GM19468 (cell line): ENCODE data around the gene FCN1.

Source experiments
- ATAC-seq: cut with Tn5 transposase; IDR thresholded peaks from one replicate; pipeline ENCODE4 v1.9.1; 2021; ENCODE audit warnings: mild to moderate bottlenecking, moderate library complexity, moderate number of reproducible peaks; ENCODE audit not compliant: unreplicated experiment; ENCODE audit errors: extremely low read depth

The FCN1 gene

DNA sequence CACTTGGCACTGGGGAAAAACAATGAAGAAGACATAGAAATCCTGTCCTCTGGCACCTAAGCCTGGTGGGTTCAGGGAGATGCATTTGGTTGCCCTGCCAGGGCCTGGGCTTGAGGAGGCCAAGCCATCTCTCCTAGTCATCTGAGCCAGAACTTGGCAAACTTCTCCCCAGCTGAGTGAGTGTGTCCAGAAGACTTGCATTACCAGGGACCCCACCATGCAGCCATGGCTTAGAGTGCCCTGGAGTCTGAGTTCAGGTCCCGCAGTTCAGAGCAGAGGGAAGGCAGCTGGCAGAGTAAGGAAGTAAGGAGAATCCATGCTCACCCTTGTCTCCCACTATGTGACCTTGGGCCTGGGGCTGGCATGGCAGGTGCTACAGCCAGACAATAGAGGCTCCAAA lies 37.4 kb upstream of the FCN1 start:
- ATAC-seq = no peak

DNA sequence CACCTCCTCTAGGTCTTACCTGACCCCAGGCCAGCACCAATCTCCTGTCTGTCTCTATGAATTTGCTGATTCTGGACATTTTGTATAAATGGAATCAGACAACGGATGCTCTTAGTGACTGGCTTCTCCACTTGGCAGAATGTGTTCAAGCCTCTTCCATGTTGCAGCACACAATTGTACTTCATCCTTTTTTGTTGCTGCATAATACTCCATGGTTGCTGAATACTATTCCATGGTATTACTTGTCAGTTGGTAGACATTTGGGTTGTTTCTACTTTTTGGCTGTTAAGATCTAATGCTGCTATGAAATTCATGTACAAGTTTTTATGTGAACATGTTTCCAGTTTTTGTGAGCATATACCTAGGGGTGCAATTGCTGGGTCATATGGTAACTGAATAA lies 34.3 kb upstream of the FCN1 start:
- ATAC-seq = no peak

DNA sequence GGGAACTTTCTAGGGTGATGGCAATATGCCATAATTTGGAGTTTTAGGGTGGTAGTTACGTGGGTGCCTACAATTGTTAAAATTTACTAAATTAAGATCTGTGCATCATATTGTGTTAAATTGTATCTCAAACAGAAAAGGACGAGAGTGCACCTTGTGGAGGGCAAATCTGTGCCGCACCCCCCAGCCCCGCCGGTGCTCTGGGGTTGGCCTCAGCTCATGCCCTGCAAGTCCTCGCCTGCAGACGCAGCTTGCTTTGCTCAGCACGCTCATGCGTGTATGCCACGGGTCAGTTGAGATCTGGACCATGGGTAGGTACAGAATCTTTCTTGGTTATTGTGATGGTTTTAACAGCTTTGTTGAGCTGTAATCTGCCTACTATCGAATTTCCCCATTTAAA lies 33.7 kb upstream of the FCN1 start:
- ATAC-seq = no peak

DNA sequence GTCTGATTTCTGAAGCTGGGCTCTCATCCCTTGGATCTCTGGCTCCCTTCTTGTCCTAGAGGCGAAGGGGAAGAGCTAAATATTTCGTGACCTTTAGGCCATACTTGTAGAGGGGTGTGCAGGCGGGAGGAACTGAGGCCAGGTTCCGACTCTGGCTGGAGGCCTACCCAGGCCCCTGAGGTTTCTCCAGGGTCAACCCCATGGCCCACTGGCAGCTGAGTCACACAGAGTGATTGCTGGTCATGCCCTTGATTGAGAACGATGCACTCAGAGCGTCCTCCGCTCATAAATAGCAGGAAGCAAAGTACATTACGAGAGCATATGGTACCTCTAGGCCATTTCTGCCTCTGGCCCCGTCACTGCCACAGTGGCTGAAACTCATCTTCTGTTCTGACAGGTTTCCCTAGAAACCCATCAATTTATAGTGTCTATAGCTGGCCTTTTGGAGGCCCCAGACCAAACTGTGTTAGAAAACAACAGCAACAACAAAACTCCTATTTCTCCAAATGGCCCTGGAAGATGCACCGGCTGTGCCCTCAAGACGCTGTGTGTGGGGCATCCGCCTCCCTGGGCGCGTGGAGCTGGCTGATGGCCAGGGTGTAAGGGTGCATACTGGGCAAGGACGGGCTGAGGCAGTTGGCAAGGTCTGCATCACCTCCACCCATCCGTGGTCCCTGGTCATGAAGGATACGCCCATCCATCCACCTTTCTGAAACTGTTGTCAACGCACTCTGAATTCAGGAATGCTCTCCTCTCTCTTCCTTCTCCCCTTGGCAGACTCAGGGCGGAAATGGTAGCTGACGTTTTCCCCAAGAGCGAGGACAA lies 32.9 kb upstream of the FCN1 start:
- no peak for ATAC-seq

DNA sequence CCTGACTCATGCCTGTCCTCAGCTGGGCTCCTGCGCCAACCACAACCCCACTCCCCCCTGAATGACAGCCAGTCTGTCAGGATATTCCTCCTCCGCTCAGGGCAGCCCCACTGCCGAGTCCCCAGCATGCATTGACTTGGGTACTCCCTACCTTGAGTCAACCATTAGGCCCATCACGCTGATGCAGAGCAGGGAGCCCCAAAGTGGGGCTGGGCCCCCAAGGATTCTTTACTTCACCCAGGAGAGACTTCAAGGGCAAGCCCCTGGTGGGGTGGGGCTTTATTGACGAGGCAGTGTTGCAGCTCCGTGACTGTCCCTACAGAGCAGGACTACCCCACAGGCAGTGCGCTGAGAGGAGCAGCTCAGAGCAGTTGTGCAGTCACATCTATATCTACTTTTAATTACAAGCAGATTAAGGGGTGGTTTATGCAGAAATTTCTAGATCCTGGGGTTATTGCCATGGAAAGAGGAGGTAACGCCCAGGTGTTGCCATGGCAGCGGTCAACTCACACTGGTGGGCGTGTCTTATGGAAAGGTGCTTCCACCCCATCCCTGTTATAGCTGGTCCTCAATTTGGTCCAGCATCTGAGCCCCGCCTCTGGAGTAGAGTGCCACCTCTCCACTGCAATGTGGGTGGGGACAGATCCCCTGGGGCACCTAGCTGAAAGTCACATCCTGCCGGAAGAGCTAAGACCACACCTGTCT lies 32.1 kb upstream of the FCN1 start:
- ATAC-seq = no peak

DNA sequence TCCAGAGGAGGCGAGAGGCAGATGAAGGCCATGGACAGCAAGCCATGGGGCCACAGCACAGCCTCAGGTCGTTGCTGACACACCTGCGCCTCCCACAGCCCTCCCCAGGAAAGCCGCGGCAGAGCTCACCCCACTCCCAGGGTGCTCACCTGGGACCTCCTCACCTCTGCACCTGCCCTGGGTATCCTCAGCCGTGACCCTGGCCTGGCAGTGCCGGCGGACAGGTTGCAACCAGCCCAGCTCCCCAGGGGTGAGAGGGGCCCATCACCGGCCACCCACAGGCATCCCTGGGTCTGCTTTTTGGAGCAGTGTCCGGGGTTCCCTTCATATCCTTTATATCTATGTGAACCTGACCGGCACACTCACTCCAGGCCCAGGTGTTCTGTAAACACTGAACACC lies 30.4 kb upstream of the FCN1 start:
- no peak for ATAC-seq

DNA sequence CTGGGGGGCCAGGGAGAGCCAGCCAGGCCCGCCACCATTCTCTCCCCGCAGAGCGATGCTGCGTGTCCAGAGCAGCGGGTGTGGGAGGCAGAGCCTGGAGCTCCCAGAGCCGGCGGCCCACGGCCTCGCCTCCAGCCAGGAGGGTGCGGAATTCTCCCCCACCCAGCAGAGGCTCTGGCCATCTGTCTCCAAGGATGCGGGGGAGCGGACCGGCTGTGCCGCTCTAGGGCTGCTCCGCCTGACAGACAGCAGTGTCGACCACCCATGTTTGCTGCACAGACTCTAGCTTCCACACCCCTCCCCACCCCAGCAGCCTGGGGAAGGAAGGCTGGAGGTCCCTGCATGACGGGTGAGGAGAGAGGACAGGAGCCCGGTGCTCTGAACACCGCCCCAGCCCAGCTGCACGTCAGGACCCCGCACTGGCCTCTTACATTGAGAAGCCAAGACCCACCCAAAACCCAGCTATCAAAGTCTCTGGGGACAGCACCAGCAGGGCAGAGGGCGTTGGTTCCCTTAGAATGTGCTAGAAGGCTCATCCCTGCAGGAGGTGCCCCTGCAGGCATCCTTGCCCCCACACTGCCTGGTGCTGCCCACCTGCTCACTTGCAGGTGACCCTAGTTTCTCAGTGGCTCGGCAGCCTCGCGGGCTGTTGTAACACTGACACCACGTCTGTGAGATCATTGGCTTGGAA lies 29.7 kb upstream of the FCN1 start:
- ATAC-seq = no peak

DNA sequence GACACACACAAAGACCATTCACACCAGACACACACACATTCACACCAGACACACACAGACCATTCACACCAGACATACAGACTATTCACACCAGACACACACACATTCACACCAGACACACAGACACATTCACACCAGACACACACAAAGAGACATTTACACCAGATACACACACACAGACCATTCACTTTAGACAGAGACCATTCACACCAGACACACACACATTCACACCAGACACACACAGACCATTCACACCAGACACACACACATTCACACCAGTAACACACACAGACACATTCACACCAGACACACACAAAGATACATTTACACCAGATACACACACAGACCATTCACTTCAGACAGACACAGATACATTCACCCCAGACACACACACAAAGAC lies 29.0 kb upstream of the FCN1 start:
- ATAC-seq = no peak

DNA sequence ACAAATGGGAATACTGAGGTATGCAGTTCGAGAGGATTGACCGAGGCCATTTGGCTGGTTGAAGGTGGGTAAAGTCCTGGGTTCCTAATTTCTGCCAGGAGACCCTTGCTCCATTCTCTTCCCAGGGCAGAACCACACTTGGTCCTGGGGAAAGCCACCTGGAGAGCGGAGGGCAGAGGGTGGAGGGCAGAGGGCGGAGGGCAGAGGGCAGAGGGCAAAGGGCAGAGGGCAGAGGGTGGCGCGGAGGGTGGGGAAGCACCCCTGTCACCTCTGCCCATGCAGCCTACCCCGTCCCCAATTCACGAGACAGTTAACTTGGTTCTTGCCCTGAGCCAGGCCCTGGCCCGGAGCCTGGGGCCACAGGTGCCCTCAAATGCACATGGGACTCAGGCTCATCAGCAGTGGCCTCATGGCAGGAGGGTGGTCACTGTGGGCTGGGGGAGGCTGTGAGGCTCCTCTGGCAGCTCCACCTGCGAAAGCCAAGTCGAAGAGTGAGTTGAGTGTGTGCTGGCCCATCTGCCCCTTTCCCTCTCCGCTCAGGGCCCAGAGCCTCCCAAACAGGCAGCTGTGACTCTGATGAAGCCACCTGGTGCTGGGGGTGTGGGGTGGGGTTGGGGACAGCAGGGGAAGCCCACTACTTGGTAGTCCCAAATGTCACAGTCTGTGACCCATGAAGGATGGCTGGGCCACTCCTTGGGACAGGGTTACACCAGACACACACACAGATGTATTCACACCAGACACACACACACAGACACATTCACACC lies 28.0 kb upstream of the FCN1 start:
- ATAC-seq = no peak

DNA sequence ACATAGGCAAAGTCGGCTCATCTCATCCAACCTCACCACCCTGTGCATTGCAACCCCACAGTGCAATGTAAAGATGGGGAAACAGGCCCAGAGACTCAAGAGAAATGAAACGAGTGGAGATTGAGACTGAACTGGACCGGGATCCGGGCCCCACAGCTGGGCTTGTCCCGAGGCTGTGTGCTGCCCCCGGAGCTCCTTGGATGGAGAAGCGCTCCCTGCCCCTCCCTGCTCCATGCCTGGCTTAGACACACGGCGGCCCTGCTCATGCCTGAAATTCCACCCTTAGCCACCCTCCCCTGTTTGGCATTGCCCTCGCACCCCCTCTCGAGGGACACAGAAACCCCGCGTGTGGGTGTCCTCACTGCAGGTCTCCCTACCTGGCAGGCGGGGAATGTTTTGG lies 27.2 kb upstream of the FCN1 start:
- no peak for ATAC-seq

DNA sequence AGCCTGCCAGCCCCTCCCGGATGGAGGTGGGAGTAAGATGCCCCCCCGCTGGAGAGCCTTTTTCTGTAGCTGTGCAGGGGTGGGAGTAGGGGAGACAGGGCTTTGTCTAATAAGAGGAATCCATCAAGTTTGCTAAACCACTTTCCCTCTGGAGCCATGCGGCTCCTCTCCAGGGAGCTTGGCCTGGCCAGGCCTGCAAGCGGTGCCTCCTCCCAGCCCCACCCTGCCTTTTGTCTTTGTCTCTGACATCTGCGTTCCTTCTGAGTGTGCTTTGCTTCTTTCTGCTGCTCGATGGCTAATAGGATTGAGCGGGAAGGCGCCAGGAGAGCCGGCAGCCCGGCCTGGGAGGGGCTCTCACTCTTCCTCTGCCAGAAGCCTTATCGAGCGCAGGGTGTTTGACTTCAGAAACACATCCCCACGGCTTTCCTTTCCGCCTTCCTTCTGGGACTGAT lies 26.7 kb upstream of the FCN1 start:
- ATAC-seq = no peak

DNA sequence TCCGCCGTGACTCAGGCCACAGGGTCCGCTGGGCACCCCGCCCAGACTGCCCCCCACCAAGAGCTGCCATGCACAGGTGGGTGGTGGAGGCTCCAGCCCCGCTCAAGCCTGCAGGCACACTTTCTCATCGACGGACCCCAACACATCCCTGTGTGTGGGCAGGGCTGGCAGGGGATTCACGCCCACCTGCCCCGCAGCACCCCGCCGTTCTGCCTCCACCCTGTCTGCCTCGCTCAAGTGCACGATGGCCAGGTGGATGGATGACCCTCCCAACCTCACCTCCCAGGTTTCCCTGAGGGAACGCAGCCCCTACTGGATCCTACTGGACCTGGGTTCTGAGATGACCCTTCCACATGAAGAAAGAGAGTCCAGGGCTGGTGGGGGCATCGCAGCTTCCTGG lies 26.1 kb upstream of the FCN1 start:
- ATAC-seq = no peak

DNA sequence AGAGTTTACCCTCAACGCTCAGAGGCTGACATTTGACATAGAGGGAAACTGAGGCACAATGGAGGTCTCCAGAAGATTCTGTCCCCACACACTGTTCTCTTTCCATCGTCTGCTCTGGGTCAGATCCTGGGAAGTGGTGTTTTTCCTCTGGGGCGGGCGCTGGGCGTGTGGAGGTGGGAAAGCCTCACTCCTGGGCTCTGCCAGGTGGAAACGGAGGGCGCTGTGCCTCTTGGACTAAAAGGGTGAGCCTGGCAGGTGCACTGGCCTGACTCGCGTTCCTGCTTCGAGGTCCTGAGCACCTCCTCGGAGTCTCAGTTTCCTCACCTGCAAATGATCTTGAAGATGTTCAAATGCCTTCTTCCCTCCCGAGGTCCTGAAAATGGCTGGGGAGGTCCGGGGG lies 25.7 kb upstream of the FCN1 start:
- no peak for ATAC-seq

DNA sequence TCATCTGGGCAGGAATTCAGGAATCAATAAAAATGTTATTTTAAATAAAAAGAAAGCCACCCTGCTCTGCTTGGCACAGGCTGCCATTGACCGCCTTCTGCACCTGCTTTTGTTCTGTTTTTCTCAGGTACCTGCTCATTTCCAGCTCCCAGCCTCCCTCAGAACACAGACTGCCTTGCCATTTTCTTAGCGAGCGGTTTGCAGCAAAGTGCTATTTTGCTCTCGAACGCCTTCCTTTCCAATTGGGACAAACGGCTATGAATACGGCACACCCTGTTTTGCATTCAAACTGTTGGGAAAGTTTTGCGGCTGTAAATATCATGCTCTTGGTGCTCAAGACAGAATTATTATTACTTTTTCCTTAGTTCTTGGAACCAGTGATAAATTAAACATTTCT lies 25.1 kb upstream of the FCN1 start:
- no peak for ATAC-seq

DNA sequence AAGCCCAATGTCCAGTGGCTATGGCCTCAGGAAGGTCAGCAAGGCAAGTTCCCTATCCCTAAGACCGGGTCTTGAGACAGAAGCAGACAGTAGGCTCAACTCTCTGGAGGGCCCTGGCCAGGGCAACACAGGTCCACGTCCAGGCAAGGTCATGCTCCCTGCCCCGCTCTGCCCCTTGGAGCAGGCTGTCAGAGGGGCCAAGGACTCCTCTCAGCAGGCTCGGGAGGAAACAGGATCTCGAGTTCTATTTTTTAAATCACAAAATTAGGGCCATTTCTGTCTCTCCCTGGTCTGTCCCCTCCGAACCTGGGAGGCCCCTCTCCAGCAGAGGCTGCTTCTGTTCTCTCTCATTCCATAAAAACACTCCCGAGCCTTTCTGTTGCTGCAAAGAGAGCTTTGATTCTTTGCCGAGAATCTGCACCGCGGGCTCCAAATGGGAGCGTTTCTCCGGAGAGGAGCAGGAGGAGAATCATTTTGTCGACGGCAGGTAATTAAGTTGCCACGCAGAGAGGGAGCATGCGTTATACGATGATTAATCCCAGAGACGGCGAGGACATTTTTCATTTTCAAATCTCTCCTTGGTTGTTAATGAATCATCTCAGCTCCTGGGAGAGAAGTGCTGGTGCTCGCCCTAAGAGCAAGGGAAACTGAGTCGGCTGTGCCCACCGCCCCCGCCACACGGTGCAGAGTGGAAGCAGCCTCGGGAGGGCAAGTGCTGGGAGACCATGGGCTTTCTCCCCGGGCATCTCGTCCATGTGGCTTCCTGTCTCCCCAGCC lies 24.5 kb upstream of the FCN1 start:
- no peak for ATAC-seq

DNA sequence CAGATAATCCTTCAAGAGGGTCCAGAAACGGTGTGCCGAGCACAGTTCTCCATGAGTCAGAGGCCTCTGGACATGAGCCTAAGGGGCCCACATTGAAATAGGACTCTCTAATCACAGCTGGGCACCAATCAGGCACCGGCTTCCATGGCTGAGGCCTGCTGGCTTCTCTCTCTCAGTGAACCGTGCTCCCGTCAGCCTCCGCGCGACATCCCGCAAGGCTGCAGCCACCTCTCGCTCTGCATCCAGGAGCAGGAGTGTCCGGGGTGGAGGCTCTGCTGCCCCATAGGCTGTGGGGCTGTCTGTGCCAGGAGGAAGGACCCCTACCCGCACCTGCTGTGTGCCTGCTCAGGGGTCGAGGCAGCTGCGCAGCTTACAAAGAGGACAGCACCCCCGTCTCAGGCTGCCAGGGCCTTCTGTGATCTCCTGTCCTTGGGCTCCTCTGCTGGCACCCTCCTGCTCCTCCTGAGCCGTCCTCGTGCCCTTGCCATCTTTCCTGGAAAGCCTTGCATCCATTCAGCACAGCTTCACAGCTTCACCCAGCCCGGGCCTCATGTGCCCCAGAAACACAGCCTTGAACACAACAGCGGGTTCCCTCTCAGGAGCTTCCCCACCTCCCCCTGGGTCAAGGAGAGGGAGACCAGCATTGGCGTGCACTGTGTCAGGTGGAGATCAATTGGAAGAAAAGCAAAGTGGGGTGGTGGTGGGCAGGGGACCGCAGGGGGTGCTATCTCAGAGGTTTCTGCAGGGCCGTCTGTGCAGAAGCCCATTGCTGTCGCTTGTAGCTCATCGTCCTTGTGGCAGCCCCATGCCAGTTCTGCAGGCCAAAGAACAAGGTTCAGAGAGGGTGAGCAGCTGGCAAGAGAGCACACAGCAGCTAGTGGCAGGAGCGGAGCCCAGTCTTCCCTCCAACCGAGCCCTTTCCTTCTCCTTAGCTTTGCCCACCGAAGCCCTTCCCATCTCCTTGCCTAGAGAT lies 22.8 kb upstream of the FCN1 start:
- ATAC-seq = no peak

DNA sequence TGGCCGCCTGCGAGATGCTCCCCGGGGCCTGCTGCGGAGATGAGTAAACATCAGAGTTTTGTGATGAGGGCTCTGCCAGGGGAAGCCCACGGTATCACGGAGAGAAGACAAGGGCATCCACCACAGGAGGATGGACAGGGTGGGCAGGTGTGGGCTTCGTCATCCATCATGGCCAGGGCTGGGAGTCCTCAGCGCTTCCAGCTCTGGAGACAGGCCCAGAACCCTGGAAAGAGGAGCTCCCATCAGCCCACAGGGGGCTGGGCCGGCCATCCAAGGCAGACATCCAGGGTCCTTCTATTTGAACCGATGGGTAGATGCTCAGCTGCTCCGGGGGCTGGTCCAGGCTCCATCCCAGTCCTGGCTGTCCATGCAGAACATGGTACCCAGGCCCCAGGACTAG lies 22.1 kb upstream of the FCN1 start:
- no peak for ATAC-seq

DNA sequence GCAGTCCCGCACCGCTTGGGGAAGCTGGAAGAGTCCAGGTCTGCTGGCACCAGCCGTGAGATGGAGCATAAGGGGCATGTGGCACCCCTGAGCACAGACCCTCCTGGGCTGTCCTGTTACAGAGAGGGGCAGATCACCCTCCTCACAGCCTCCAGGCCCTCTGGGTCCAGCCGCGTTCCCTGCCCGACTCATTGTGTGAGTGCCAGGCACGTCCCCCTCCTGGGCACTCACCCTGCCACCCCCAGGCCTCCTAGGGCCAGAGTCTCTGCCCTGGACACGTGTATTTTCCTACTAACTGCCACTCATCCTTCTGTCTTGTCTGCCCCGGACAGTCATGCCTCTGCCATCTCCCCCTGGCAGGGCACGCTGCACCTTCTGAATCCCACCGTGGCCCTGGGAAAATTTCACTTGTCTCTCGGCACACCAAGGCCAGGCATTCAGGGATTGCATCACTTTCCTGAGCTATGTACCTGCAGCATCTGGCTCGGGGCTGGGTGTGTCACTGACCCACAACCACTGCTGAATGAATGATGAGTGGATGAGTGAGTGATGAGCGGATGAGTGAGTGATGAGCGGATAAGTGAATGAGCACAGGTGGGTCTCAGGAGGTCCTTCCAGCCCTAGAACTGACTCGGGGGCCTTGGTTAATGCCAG lies 21.5 kb upstream of the FCN1 start:
- ATAC-seq = no peak
